Prostate gland (tissue), 2 donors: ENCODE results near the gene MICU1. TPM values are rescaled to one million over a fixed set of nuclear protein-coding genes. Genes with fewer than 3 reads are reported as not detected.
"Not testable (repeated sequence)": the region's sequence is repeated elsewhere in the genome, so short reads cannot be mapped to it uniquely, and the experiment has no call there.

Experiments
- DNase-seq: peaks from one replicate; pipeline ENCODE4 v3.0.0-alpha.2; 2019; ENCODE audit warnings: low spot score
- H3K27ac ChIP-seq, 2 donors: fragments of 200-600 bp; sonication (generic); 2 replicates each; pipeline ENCODE4 v1.5.1; 2017 to 2019
- H3K27me3 ChIP-seq: fragments of 200-600 bp; sonication (generic); replicated peaks from 2 replicates; pipeline ENCODE4 v1.5.1; 2019; ENCODE audit not compliant: insufficient read depth
- H3K36me3 ChIP-seq, 2 donors: fragments of 200-600 bp; sonication (generic); 1 replicate in 1 of 2; 2 replicates in 1 of 2; pipeline versions ENCODE4 v1.5.1 to v1.8.1; 2017 to 2019
- H3K4me1 ChIP-seq: fragments of 200-600 bp; sonication (generic); replicated peaks from 2 replicates; pipeline ENCODE4 v1.5.1; 2019
- H3K4me3 ChIP-seq, 2 donors: fragments of 200-600 bp; sonication (generic); 2 replicates each; pipeline ENCODE4 v1.5.1; 2017 to 2019
- H3K9me3 ChIP-seq: fragments of 200-600 bp; sonication (generic); 2 replicates; pipeline ENCODE4 v1.5.1; 2017
- CTCF ChIP-seq, 4 experiments: fragments of 200-600 bp in 2 of 4; fragments of 450-650 bp in 2 of 4; sonication (generic) in 2 of 4; IDR thresholded peaks; 1 replicate in 3 of 4; 2 replicates in 1 of 4; pipeline ENCODE4 v1.5.1; 2016 to 2019; ENCODE audit warnings: antibody characterized with exemption in 4 of 4, mild to moderate bottlenecking in 2 of 4, moderate library complexity in 2 of 4
- POLR2A ChIP-seq: fragments of 450-650 bp; IDR thresholded peaks from one replicate; pipeline ENCODE4 v1.6.1; 2016; ENCODE audit warnings: antibody characterized with exemption, mild to moderate bottlenecking
- POLR2AphosphoS5 ChIP-seq: sonication (generic); formaldehyde crosslinking; IDR thresholded peaks from one replicate; pipeline ENCODE4 v1.6.1; 2017; ENCODE audit warnings: antibody characterized with exemption
- WGBS: methylation state at CpG from one replicate; pipeline ENCODE4 v1.1.5; 2018; 5-methylcytosine and 5-hydroxymethylcytosine counted together
- intact Hi-C: fragments of 100-400 bp; cut with DNase I; formaldehyde crosslinking; loops from one replicate; pipeline ENCODE4 v1.14.2; 2022
- total RNA-seq, 2 donors: library from RNA; depleted of rRNA; stranded (reverse); fragments of >200 nt; gene quantifications; one replicate each; pipeline ENCODE4 v1.1.0, GENCODE V29; 2016

The MICU1 gene, protein sequence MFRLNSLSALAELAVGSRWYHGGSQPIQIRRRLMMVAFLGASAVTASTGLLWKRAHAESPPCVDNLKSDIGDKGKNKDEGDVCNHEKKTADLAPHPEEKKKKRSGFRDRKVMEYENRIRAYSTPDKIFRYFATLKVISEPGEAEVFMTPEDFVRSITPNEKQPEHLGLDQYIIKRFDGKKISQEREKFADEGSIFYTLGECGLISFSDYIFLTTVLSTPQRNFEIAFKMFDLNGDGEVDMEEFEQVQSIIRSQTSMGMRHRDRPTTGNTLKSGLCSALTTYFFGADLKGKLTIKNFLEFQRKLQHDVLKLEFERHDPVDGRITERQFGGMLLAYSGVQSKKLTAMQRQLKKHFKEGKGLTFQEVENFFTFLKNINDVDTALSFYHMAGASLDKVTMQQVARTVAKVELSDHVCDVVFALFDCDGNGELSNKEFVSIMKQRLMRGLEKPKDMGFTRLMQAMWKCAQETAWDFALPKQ
- 10 to 100 TPM; 41.0 to 42.0 TPM for total RNA-seq

DNA sequence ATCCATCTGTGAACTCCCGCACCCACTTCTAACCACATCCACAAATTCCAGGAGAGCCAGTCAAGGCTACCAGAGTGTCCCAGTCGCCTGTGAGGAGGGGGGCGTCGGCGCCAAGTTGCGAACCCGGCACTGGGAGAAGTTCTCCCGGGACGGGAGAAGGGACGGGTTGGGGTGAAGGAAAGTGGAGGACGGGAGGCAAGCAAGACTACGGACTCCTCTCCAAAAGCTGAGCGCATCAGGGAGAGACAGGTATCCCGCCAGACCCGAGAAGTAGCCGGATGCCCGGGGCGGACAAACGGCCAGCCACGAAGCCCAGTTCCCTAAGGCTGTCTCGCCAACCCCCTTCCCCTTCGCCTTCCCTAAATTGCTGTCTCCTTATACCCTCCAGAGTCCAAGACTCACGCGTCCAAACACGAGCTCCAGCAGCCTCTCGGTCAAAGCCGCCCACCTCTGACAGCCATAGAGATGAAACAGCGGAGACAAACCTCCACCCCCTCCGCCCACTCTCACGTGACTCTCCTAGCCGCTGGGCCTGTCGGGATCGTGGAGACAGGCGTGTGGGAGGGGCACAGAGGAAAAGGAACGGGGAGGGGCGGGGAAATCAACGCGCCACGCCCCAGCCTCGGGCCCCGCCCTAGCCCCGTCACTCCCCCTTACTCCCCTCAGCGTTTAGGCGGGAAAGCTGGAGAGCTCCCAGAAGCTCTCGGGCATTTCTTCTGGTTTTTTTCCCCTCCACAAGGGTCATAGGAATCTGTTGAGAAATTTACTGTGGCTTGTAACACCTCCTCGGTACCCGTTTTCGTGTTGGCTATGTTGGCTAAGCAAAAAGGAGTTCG is at the start of gene MICU1:
Gene MICU1, minus strand, starts transcription at position 472 of the 836 bp plus-strand sequence. CDS start 59,286 bp downstream, outside the sequence.
- peak; percentile 96 for DNase-seq
- TF ChIP-seq POLR2AphosphoS5 (peak; percentile 100), CTCF (IDR thresholded peaks at IDR 0.05) (no peak), POLR2A (peak; percentile 94)
- H3K36me3 ChIP-seq: no peaks in the 10 kb centered on the region
- H3K9me3 ChIP-seq: no peaks in the 10 kb centered on the region
- H3K4me1 ChIP-seq: peaks cover 4% of the 10 kb centered on the region
- WGBS: 0% methylated on average over 45 of the region's 49 CpGs
- peak within 1 kb of the TSS; percentile 85 to 86 for H3K27ac ChIP-seq
- no peaks in the 10 kb centered on the region for H3K27me3 ChIP-seq
- peak within 1 kb of the TSS; percentile 72 to 76 for H3K4me3 ChIP-seq
- intact Hi-C loops: loop anchor here (5.0 kb wide), 1 partner anchor 66 kb away; the partner anchor contains the start of gene MCU

GRCh38 chr10:72674174-72674573 is 48.3 kb upstream of the MICU1 start:
- H3K4me3 ChIP-seq, H3K36me3 ChIP-seq, DNase-seq, H3K9me3 ChIP-seq, H3K27me3 ChIP-seq, intact Hi-C loops, H3K4me1 ChIP-seq, H3K27ac ChIP-seq: not testable (repeated sequence)
- 97% methylated on average over 5 of the region's 5 CpGs for WGBS

GRCh38 chr10:72673280-72673679 is 47.4 kb upstream of the MICU1 start:
- Histone ChIP-seq H3K27ac (no peak overlapping the region), H3K36me3 (no peaks in the 10 kb centered on the region), H3K9me3 (no peaks in the 10 kb centered on the region), H3K4me1 (no peaks in the 10 kb centered on the region), H3K27me3 (no peaks in the 10 kb centered on the region), H3K4me3 (no peak overlapping the region)
- TF ChIP-seq POLR2AphosphoS5: no peak
- no peak for TF ChIP-seq CTCF (IDR thresholded peaks at IDR 0.05)
- no peak for TF ChIP-seq POLR2A
- no peak for DNase-seq
- 94% methylated on average over 1 of the region's 1 CpG for WGBS
- intact Hi-C loops: no loop called here

- no peaks in the 10 kb centered on the region for H3K9me3 ChIP-seq
- no peak overlapping the region for H3K4me3 ChIP-seq
- intact Hi-C loops: no loop called here
- no peak for TF ChIP-seq CTCF (IDR thresholded peaks at IDR 0.05)
- no peak for TF ChIP-seq POLR2AphosphoS5
- TF ChIP-seq POLR2A: no peak
- WGBS: 81% methylated on average over 3 of the region's 3 CpGs
- DNase-seq: no peak
- H3K36me3 ChIP-seq: no peaks in the 10 kb centered on the region
- H3K4me1 ChIP-seq: no peaks in the 10 kb centered on the region
- H3K27me3 ChIP-seq: no peaks in the 10 kb centered on the region
- H3K27ac ChIP-seq: no peak overlapping the region
Measured at GRCh38 chr10:72667207-72667864, 41.5 kb upstream of the MICU1 start.

DNA sequence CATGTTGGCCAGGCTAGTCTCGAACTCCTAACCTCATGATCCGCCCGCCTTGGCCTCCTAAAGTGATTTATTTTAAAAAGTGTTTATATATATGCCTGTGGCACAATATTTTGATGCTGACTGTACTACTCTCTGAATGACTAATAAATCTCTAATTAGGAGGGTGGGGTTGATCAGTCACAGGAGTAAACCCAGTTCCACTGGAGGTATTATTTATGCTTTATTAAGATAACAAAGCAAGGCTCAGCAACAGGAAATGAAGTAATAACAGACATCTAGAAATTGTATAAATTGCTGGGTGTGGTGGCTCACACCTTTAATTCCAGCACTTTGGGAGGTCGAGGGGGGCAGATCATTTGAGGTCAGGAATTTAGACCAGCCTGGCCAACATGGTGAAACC is 40.0 kb upstream of the MICU1 start:
- Histone ChIP-seq H3K4me3 (no peak overlapping the region), H3K27me3 (no peaks in the 10 kb centered on the region), H3K27ac (no peak overlapping the region), H3K9me3 (no peaks in the 10 kb centered on the region), H3K36me3 (no peaks in the 10 kb centered on the region), H3K4me1 (no peaks in the 10 kb centered on the region)
- WGBS: 81% methylated on average over 4 of the region's 4 CpGs
- intact Hi-C loops: no loop called here
- TF ChIP-seq POLR2A (no peak), POLR2AphosphoS5 (no peak), CTCF (IDR thresholded peaks at IDR 0.05) (no peak)
- no peak for DNase-seq
